Measurements from ENCODE around the gene TTC33. TPM values are rescaled to one million over a fixed set of nuclear protein-coding genes. Genes with fewer than 3 reads are reported as not detected.
"Not testable (repeated sequence)": the region's sequence is repeated elsewhere in the genome, so short reads cannot be mapped to it uniquely, and the experiment has no call there.

TTC33 gene
- total RNA-seq, 1 donor from 2014 or later = 14.3 TPM

DNA sequence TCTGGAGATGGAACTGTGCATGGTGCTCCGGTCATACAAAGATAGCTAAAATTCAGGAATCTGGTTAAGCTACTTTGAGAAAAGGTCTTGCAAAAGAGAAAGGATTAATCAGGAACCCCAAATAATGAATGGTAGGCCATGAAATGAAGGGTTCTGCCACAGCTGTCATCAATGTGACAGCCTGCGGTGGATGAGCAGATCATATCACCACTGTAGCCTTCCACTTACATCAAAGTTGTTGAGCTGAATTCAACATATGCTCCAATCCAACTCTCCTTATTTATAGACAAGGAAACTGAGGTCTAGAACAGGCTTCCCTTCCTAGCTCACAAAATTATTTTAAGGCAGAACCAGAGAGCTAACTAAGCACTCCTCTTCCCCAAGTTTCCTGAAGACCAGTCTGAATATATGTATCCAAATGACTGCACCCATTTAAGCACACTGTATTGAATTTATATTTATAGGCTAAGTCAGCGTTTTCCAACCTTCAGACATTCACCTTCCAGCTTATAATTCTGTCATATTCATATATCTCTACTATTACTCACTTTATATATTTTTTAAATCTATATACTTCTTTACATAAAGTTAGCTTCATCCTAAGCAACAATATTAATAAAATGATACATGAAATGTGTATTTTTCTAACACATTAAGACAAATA lies 90.0 kb downstream of the TTC33 start:
- Histone ChIP-seq H3K4me1 (no peaks in the 10 kb centered on the region), H3K36me3 (no peaks in the 10 kb centered on the region), H3K27ac (replicated peaks) (no peak overlapping the region), H3K27me3 (ENCODE audit: low read depth) (no peaks in the 10 kb centered on the region), H3K4me3 (no peak overlapping the region), H3K9me3 (replicated peaks) (no peaks in the 10 kb centered on the region)
- TF ChIP-seq, protein P1, sequence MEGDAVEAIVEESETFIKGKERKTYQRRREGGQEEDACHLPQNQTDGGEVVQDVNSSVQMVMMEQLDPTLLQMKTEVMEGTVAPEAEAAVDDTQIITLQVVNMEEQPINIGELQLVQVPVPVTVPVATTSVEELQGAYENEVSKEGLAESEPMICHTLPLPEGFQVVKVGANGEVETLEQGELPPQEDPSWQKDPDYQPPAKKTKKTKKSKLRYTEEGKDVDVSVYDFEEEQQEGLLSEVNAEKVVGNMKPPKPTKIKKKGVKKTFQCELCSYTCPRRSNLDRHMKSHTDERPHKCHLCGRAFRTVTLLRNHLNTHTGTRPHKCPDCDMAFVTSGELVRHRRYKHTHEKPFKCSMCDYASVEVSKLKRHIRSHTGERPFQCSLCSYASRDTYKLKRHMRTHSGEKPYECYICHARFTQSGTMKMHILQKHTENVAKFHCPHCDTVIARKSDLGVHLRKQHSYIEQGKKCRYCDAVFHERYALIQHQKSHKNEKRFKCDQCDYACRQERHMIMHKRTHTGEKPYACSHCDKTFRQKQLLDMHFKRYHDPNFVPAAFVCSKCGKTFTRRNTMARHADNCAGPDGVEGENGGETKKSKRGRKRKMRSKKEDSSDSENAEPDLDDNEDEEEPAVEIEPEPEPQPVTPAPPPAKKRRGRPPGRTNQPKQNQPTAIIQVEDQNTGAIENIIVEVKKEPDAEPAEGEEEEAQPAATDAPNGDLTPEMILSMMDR (IDR thresholded peaks at IDR 0.05; ENCODE audit: borderline replicate concordance) = no peak
- DNase-seq = no peak
- intact Hi-C loops (cut with micrococcal nuclease) = no loop called here

DNA sequence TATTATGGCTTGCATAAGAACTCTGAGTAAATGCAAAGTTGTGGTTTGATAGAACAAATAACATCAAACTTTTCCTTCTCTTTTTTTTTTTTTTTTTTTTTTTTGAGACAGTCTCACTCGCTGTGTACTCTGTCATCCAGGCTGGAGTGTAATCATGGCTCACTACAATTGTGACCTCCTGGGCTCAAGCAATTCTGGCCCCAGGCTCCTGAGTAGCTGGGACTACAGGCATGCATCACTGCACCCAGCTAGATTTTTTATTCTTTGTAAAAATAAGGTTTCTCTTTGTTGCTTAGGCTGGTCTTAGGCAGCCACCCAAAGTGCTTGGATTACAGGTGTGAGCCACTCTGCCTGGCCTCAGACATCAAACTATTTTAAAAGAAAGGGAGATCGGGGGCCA lies 95.0 kb downstream of the TTC33 start:
- Histone ChIP-seq H3K4me3 (no peak overlapping the region), H3K36me3 (no peaks in the 10 kb centered on the region), H3K9me3 (replicated peaks) (no peaks in the 10 kb centered on the region), H3K27me3 (ENCODE audit: low read depth) (no peaks in the 10 kb centered on the region), H3K27ac (replicated peaks) (no peak overlapping the region), H3K4me1 (no peaks in the 10 kb centered on the region)
- DNase-seq = no peak
- TF ChIP-seq, protein P1 (IDR thresholded peaks at IDR 0.05; ENCODE audit: borderline replicate concordance) = no peak
- intact Hi-C loops (cut with micrococcal nuclease) = no loop called here

DNA sequence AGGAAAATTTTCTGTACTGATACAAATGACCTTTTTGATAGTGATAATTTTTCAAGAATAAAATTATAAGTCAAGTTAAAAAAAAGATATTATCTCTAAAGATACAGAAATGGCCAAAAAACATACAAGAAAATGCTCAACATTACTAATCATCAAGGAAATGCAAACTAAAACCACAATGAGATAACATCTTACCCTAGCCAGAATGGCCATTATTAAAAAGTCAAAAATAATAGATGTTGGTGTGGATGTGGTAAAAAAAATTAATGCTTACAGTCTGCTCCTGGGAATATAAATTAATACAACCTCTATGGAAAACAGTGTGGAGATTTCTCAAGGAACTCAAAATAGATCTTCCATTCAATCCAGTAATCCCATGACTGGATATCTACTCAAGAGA lies 99.0 kb downstream of the TTC33 start:
- Histone ChIP-seq H3K27ac (replicated peaks) (no peak overlapping the region), H3K27me3 (ENCODE audit: low read depth) (no peaks in the 10 kb centered on the region), H3K4me1 (peaks cover 3% of the 10 kb centered on the region), H3K4me3 (no peak overlapping the region), H3K9me3 (replicated peaks) (no peaks in the 10 kb centered on the region), H3K36me3 (no peaks in the 10 kb centered on the region)
- intact Hi-C loops (cut with micrococcal nuclease) = no loop called here
- TF ChIP-seq, protein P1 (IDR thresholded peaks at IDR 0.05; ENCODE audit: borderline replicate concordance) = no peak
- DNase-seq = no peak

- intact Hi-C loops (cut with micrococcal nuclease); H3K9me3 ChIP-seq (replicated peaks); DNase-seq; H3K4me1 ChIP-seq; H3K36me3 ChIP-seq; H3K27me3 ChIP-seq (ENCODE audit: low read depth); H3K27ac ChIP-seq (replicated peaks); H3K4me3 ChIP-seq: not testable (repeated sequence)
Observed at GRCh38 chr5:40656091-40656490, 99.7 kb downstream of the TTC33 start.

- intact Hi-C loops (cut with micrococcal nuclease) = no loop called here
- Histone ChIP-seq H3K27me3 (ENCODE audit: low read depth) (no peaks in the 10 kb centered on the region), H3K9me3 (replicated peaks) (no peaks in the 10 kb centered on the region), H3K4me3 (no peak overlapping the region), H3K27ac (replicated peaks) (no peak overlapping the region), H3K4me1 (peaks cover 3% of the 10 kb centered on the region), H3K36me3 (no peaks in the 10 kb centered on the region)
- TF ChIP-seq, protein P1 (IDR thresholded peaks at IDR 0.05; ENCODE audit: borderline replicate concordance) = no peak
- DNase-seq = no peak
Observed at GRCh38 chr5:40655138-40655537, 100.6 kb downstream of the TTC33 start.

- Histone ChIP-seq H3K27ac (replicated peaks) (no peak overlapping the region), H3K4me3 (no peak overlapping the region), H3K9me3 (replicated peaks) (no peaks in the 10 kb centered on the region), H3K4me1 (peaks cover 3% of the 10 kb centered on the region), H3K27me3 (ENCODE audit: low read depth) (no peaks in the 10 kb centered on the region), H3K36me3 (no peaks in the 10 kb centered on the region)
- TF ChIP-seq, protein P1 (IDR thresholded peaks at IDR 0.05; ENCODE audit: borderline replicate concordance) = no peak
- no peak for DNase-seq
- intact Hi-C loops (cut with micrococcal nuclease) = no loop called here
Observed at GRCh38 chr5:40654377-40654991, 101.3 kb downstream of the TTC33 start.
